Right lobe of liver (tissue), 6 donors: ENCODE measurements around the gene PPP1R17. TPM values are rescaled to one million over a fixed set of nuclear protein-coding genes. Genes with fewer than 3 reads are reported as not detected.

Source experiments
- ATAC-seq, 4 donors: fragments of 200-7000 bp; cut with Tn5 transposase; one replicate each; pipeline ENCODE4 v1.9.1; 2020; ENCODE audit warnings: mild to moderate bottlenecking in 4 of 4, moderate library complexity in 4 of 4
- DNase-seq, 3 donors: peaks; one replicate each; pipeline ENCODE4 v3.0.0-alpha.2; 2020
- H3K27ac ChIP-seq, 3 donors: fragments of 200-600 bp; one replicate each; pipeline ENCODE4 v1.8.0; 2022
- H3K27me3 ChIP-seq, 2 donors: fragments of 200-600 bp; one replicate each; pipeline ENCODE4 v1.8.0; 2022
- H3K36me3 ChIP-seq, 4 donors: fragments of 200-600 bp; sonication (generic) in 1 of 4; one replicate each; pipeline versions ENCODE4 v1.5.1 to v1.8.0; 2017 to 2022; ENCODE audit warnings: control low read depth in 1 of 4
- H3K4me1 ChIP-seq, 4 donors: fragments of 200-600 bp; sonication (generic) in 1 of 4; one replicate each; pipeline versions ENCODE4 v1.5.1 to v1.8.0; 2017 to 2022; ENCODE audit warnings: control low read depth in 1 of 4
- H3K4me3 ChIP-seq, 3 donors: fragments of 200-600 bp; one replicate each; pipeline ENCODE4 v1.8.0; 2022
- H3K9me3 ChIP-seq, 4 donors: fragments of 200-600 bp; sonication (generic) in 1 of 4; one replicate each; pipeline versions ENCODE4 v1.5.1 to v1.8.0; 2017 to 2022; ENCODE audit warnings: control low read depth in 1 of 4
- CTCF ChIP-seq, 4 donors: fragments of 200-600 bp in 3 of 4; fragments of 450-650 bp in 1 of 4; IDR thresholded peaks; one replicate each; pipeline versions ENCODE4 v1.5.1 to v1.8.0; 2016 to 2022; ENCODE audit warnings: antibody characterized with exemption in 4 of 4, mild to moderate bottlenecking in 2 of 4
- POLR2A ChIP-seq: fragments of 450-650 bp; IDR thresholded peaks from one replicate; pipeline ENCODE4 v1.6.1; 2017; ENCODE audit warnings: antibody characterized with exemption, mild to moderate bottlenecking
- WGBS: methylation state at CpG from one replicate; pipeline ENCODE4 v1.1.6; 2018; ENCODE audit warnings: low coverage, low lambda C conversion rate; ENCODE audit not compliant: insufficient coverage; ENCODE audit errors: missing lambda C conversion rate; 5-methylcytosine and 5-hydroxymethylcytosine counted together
- intact Hi-C, 2 donors: fragments of 100-400 bp; cut with DNase I; formaldehyde crosslinking; loops; one replicate each; pipeline versions ENCODE4 v1.11.2 to v1.14.1; 2022
- total RNA-seq, 6 experiments: library from RNA; depleted of rRNA in 2 of 6; stranded (reverse); fragments of >200 nt in 2 of 6; fragmentation: NEBNext Ultra II Directional in 3 of 6; extraction: Animal tissue kit (Norgen Biotek cat#: 25700) in 3 of 6; gene quantifications; one replicate each; pipeline versions ENCODE4 v1.1.0 to v1.2.4, GENCODE V29; 2016 to 2023
- donor health status: DM: no; HTN: yes; CAD: no.
- donor health status: DM: no; HTN: no; CAD: no.
- donor health status: DM: no; HTN: no; CAD: no.
- donor health status: DM: no; HTN: yes; CAD: no.
- donor health status: DM: no; HTN: yes; CAD: no.

PPP1R17 gene
- total RNA-seq, 6 experiments from 2014 or later: not detected

- no peaks in the 10 kb centered on the region for H3K4me1 ChIP-seq
- WGBS: 28% methylated on average over 3 of the region's 3 CpGs
Observed at GRCh38 chr7:31702354-31702753, 15.3 kb downstream of the PPP1R17 start.

GRCh38 chr7:31705377-31705776 is 18.4 kb downstream of the PPP1R17 start:
- intact Hi-C loops: no loop called here

More at GRCh38 chr7:31702354-31702753, 15.3 kb downstream of the PPP1R17 start:
- TF ChIP-seq CTCF (IDR thresholded peaks at IDR 0.05): no peak
- TF ChIP-seq POLR2A: no peak
- no peak for ATAC-seq
- DNase-seq: no peak
- Histone ChIP-seq H3K9me3 (no peaks in the 10 kb centered on the region), H3K36me3 (no peaks in the 10 kb centered on the region), H3K27me3 (no peaks in the 10 kb centered on the region), H3K27ac (no peak overlapping the region), H3K4me3 (no peak overlapping the region)
- intact Hi-C loops: no loop called here

GRCh38 chr7:31707089-31707488 is 20.1 kb downstream of the PPP1R17 start:
- DNase-seq (no peak), ATAC-seq (no peak)
- 22% methylated on average over 5 of the region's 5 CpGs for WGBS
- TF ChIP-seq POLR2A (no peak), CTCF (IDR thresholded peaks at IDR 0.05) (no peak)
- Histone ChIP-seq H3K27ac (no peak overlapping the region), H3K9me3 (no peaks in the 10 kb centered on the region), H3K4me3 (no peak overlapping the region), H3K36me3 (no peaks in the 10 kb centered on the region), H3K27me3 (no peaks in the 10 kb centered on the region), H3K4me1 (no peaks in the 10 kb centered on the region)
- intact Hi-C loops: no loop called here

More at GRCh38 chr7:31705377-31705776, 18.4 kb downstream of the PPP1R17 start:
- H3K27ac ChIP-seq: no peak overlapping the region
- H3K9me3 ChIP-seq: no peaks in the 10 kb centered on the region
- no peaks in the 10 kb centered on the region for H3K27me3 ChIP-seq
- TF ChIP-seq CTCF (IDR thresholded peaks at IDR 0.05) (no peak), POLR2A (no peak)
- no peak for ATAC-seq
- 60% methylated on average over 3 of the region's 3 CpGs for WGBS
- no peaks in the 10 kb centered on the region for H3K36me3 ChIP-seq
- no peak overlapping the region for H3K4me3 ChIP-seq
- no peaks in the 10 kb centered on the region for H3K4me1 ChIP-seq
- DNase-seq: no peak

GRCh38 chr7:31710171-31710570 is 23.2 kb downstream of the PPP1R17 start:
- DNase-seq: no peak
- no peaks in the 10 kb centered on the region for H3K9me3 ChIP-seq
- H3K27me3 ChIP-seq: no peaks in the 10 kb centered on the region
- no peak for ATAC-seq
- no peaks in the 10 kb centered on the region for H3K36me3 ChIP-seq
- H3K4me3 ChIP-seq: no peak overlapping the region
- intact Hi-C loops: no loop called here
- WGBS: 78% methylated on average over 1 of the region's 1 CpG
- H3K27ac ChIP-seq: no peak overlapping the region
- no peaks in the 10 kb centered on the region for H3K4me1 ChIP-seq
- TF ChIP-seq POLR2A (no peak), CTCF (IDR thresholded peaks at IDR 0.05) (no peak)

GRCh38 chr7:31716355-31716754 is 29.3 kb downstream of the PPP1R17 start:
- DNase-seq (no peak), ATAC-seq (no peak)
- Histone ChIP-seq H3K4me1 (no peaks in the 10 kb centered on the region), H3K27ac (no peak overlapping the region), H3K9me3 (no peaks in the 10 kb centered on the region), H3K4me3 (no peak overlapping the region), H3K36me3 (no peaks in the 10 kb centered on the region), H3K27me3 (no peaks in the 10 kb centered on the region)
- intact Hi-C loops: no loop called here
- WGBS: 12% methylated on average over 1 of the region's 1 CpG
- TF ChIP-seq CTCF (IDR thresholded peaks at IDR 0.05) (no peak), POLR2A (no peak)
